ENCODE measurements around the gene KHSRP. TPM values are rescaled to one million over a fixed set of nuclear protein-coding genes. Genes with fewer than 3 reads are reported as not detected.

Gene KHSRP
- total and polyA plus RNA-seq, 4 donors, result 68.3 to 317 (median 198) TPM

DNA sequence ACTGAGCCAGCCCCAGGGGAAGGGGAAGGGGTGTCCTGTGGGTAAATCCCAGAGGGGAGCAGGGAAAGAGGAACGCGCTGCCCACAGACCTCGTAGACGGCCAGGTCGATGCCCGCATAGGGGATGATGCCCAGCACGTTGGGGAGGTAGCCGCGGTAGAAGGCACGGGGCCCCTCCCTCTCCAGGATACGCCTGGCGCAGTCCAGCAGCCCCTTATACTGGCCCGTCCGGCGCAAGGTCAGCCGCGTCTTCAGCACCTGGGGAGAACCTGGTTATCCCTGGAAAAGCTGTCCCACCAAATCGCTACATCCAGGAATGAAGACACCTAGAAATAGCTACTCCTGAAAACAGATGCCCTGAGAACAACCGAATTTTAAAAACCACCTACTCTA is 27.6 kb upstream of the KHSRP start:
- peaks cover 76% of the 10 kb centered on the region for H3K36me3 ChIP-seq (ENCODE audit: control insufficient read depth, insufficient read depth, low read length)
- no peaks in the 10 kb centered on the region for H3K27me3 ChIP-seq (ENCODE audit: control insufficient read depth, insufficient read depth, low read length)
- H3K4me3 ChIP-seq (ENCODE audit: low read depth, low read length), result no peak overlapping the region
- no peak overlapping the region for H3K27ac ChIP-seq (ENCODE audit: low read depth, low read length)
- no peaks in the 10 kb centered on the region for H3K4me1 ChIP-seq (ENCODE audit: control insufficient read depth, insufficient read depth, low read length)
- peaks cover 8% of the 10 kb centered on the region for H3K9me3 ChIP-seq (ENCODE audit: control insufficient read depth, insufficient read depth, low read length)
- 97% methylated on average over 19 of the region's 19 CpGs for WGBS (ENCODE audit: insufficient coverage)
- DNase-seq (ENCODE audit: low read depth in 4 of 6, low spot score in 6 of 6), result no peak

DNA sequence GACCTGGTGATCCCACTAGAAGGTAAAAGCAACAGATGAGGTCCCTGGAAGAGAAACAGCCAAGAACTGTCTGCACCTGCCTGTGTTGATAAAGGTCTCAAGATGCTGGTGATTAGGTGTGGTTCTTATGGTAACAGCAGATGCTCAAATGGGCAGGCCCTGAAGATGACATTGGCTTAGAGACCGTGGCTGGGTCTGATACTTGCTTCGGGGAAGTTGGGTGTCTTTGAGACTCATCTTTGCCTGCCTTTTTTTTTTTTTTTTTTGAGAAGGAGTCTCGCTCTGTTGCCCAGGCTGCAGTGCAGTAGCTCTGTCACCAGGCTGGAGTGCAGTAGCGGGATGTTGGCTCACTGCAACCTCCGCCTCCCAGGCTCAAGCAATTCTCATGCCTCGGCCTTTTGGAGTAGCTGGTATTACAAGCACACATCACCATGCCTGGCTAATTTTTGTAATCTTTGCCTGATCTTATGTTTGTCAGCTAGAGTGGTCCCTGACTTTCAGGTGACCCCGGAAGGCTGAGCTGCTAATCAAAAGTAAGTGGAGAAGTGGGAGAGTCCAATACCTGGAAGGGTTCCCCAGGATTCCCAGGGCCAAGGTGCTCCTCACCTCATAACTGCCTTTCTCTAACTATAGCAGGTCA is 27.1 kb upstream of the KHSRP start:
- Histone ChIP-seq H3K27ac (ENCODE audit: low read depth, low read length) (no peak overlapping the region), H3K4me3 (ENCODE audit: low read depth, low read length) (no peak overlapping the region), H3K4me1 (ENCODE audit: control insufficient read depth, insufficient read depth, low read length) (no peaks in the 10 kb centered on the region), H3K36me3 (ENCODE audit: control insufficient read depth, insufficient read depth, low read length) (peaks cover 72% of the 10 kb centered on the region), H3K27me3 (ENCODE audit: control insufficient read depth, insufficient read depth, low read length) (no peaks in the 10 kb centered on the region), H3K9me3 (ENCODE audit: control insufficient read depth, insufficient read depth, low read length) (peaks cover 8% of the 10 kb centered on the region)
- 92% methylated on average over 3 of the region's 7 CpGs for WGBS (ENCODE audit: insufficient coverage)
- DNase-seq (ENCODE audit: low read depth in 4 of 6, low spot score in 6 of 6), result no peak

DNA sequence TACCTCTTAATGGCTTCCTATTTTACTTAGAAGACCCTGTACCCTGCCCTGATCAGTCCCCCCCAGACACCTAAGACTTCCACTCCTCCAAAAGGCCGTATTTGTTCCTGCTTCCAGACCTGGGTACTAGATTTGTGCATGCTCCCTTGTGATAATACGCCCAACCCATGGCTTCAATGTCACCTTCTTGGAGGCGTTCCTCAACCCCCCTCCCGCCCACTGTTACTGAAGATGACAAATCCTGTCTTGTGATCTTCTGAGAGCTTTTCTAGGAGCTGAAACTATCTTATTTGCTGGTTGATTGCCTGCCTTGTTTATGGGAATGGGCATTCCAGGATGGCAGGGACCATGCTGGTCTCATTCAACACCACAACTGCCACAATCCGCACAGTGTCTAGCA is 25.6 kb upstream of the KHSRP start:
- 71% methylated on average over 1 of the region's 5 CpGs for WGBS (ENCODE audit: insufficient coverage)
- Histone ChIP-seq H3K36me3 (ENCODE audit: control insufficient read depth, insufficient read depth, low read length) (peaks cover 66% of the 10 kb centered on the region), H3K27me3 (ENCODE audit: control insufficient read depth, insufficient read depth, low read length) (no peaks in the 10 kb centered on the region), H3K4me3 (ENCODE audit: low read depth, low read length) (no peak overlapping the region), H3K4me1 (ENCODE audit: control insufficient read depth, insufficient read depth, low read length) (no peaks in the 10 kb centered on the region), H3K9me3 (ENCODE audit: control insufficient read depth, insufficient read depth, low read length) (peaks cover 8% of the 10 kb centered on the region), H3K27ac (ENCODE audit: low read depth, low read length) (no peak overlapping the region)
- no peak for DNase-seq (ENCODE audit: low read depth in 4 of 6, low spot score in 6 of 6)

DNA sequence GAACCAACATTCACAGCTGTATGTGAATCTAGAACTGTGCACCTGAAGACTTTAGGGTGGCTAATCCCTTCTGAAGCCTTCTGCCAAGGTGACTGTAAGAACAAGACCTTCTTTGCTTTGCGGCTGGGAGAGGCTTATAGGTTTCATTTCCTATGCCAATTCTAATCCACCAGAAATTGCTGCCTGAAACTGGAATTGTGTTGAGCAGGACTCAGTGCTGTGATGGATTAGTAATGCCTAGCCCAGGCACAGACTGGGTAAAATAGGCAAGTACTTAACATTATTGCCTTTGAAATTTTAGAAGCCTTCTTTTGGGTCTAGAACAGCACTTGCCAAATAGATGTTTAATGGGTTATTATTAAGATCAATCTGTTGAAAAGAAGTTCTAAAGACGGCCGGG is 23.4 kb upstream of the KHSRP start:
- peaks cover 57% of the 10 kb centered on the region for H3K36me3 ChIP-seq (ENCODE audit: control insufficient read depth, insufficient read depth, low read length)
- no peaks in the 10 kb centered on the region for H3K4me1 ChIP-seq (ENCODE audit: control insufficient read depth, insufficient read depth, low read length)
- DNase-seq (ENCODE audit: low read depth in 4 of 6, low spot score in 6 of 6), result no peak
- H3K27me3 ChIP-seq (ENCODE audit: control insufficient read depth, insufficient read depth, low read length), result no peaks in the 10 kb centered on the region
- H3K9me3 ChIP-seq (ENCODE audit: control insufficient read depth, insufficient read depth, low read length), result no peaks in the 10 kb centered on the region
- no peak overlapping the region for H3K4me3 ChIP-seq (ENCODE audit: low read depth, low read length)
- no peak overlapping the region for H3K27ac ChIP-seq (ENCODE audit: low read depth, low read length)
- WGBS (ENCODE audit: insufficient coverage), result 85% methylated on average over 2 of the region's 3 CpGs

DNA sequence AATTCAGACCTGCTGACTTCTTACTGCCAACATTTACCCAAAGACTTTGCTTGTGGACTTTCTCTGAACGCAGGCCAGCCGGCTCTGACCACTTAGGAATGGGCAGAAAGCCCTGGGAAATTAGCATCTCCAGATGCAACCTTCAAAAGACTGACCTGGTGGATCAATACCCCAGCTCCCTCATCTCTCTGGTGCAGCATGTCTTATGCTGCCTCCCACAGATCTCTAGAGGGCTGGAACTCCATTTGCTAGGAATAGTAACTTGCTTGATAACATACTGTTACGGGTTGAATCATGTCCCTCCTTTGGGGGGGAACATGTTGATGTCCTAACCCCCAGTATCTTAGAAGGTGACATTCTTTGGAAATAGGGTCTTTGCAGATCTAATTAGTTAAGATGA is 21.8 kb upstream of the KHSRP start:
- DNase-seq (ENCODE audit: low read depth in 4 of 6, low spot score in 6 of 6), result no peak
- Histone ChIP-seq H3K4me1 (ENCODE audit: control insufficient read depth, insufficient read depth, low read length) (no peaks in the 10 kb centered on the region), H3K27me3 (ENCODE audit: control insufficient read depth, insufficient read depth, low read length) (no peaks in the 10 kb centered on the region), H3K4me3 (ENCODE audit: low read depth, low read length) (no peak overlapping the region), H3K27ac (ENCODE audit: low read depth, low read length) (no peak overlapping the region), H3K9me3 (ENCODE audit: control insufficient read depth, insufficient read depth, low read length) (no peaks in the 10 kb centered on the region), H3K36me3 (ENCODE audit: control insufficient read depth, insufficient read depth, low read length) (peaks cover 54% of the 10 kb centered on the region)
- WGBS (ENCODE audit: insufficient coverage), result 92% methylated on average over 2 of the region's 3 CpGs

DNA sequence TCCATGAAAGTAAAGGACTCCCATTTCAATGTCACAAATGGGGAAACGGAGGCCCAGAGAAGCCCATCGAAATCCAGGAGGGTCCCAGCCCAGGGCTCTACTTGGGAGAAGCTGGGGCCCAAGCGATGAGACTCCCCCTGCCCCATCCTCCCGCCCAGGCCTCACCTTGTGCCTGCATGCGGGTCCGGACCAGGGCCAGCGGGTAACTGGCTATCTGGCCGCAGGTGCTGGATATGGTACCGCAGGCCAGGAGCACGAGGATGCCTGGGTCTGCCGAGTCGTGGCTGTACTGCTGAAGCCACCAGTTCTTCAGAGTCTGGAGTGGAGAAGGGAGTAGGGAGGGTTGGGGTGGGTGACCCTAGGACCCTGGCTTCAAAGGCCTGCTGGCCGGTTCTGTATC is 19.4 kb upstream of the KHSRP start:
- Histone ChIP-seq H3K27me3 (ENCODE audit: control insufficient read depth, insufficient read depth, low read length) (no peaks in the 10 kb centered on the region), H3K4me3 (ENCODE audit: low read depth, low read length) (no peak overlapping the region), H3K9me3 (ENCODE audit: control insufficient read depth, insufficient read depth, low read length) (no peaks in the 10 kb centered on the region), H3K27ac (ENCODE audit: low read depth, low read length) (no peak overlapping the region), H3K36me3 (ENCODE audit: control insufficient read depth, insufficient read depth, low read length) (peaks cover 43% of the 10 kb centered on the region), H3K4me1 (ENCODE audit: control insufficient read depth, insufficient read depth, low read length) (no peaks in the 10 kb centered on the region)
- 95% methylated on average over 13 of the region's 13 CpGs for WGBS (ENCODE audit: insufficient coverage)
- no peak for DNase-seq (ENCODE audit: low read depth in 4 of 6, low spot score in 6 of 6)

DNA sequence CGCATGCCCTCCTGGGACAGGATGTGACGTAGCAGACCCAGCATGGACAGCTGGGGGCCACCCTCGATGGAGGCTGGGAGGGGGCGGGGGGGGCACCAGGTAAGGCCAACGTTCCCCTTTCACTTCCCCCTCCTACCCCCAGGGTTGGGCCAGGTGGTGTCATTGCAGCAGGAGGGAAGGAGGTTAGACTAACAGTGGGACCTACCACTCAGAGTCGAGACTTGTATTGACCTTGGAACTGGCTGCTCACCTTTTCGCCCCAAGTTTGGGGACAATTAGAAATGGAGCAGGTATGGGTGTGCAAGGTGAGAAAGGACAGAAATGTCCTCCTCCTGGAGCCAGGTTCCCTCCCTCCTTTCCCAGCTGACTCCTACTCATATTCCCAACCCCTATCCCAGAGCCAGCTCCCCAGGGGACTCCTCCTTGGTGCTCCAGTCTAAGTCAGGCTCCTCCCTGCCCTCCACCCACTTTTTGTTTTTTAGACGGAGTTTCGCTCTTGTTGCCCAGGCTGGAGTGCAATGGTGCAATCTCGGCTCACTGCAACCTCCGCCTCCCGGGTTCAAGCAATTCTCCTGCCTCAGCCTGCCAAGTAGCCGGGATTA is 17.6 kb upstream of the KHSRP start:
- no peaks in the 10 kb centered on the region for H3K9me3 ChIP-seq (ENCODE audit: control insufficient read depth, insufficient read depth, low read length)
- H3K4me3 ChIP-seq (ENCODE audit: low read depth, low read length), result no peak overlapping the region
- peaks cover 41% of the 10 kb centered on the region for H3K36me3 ChIP-seq (ENCODE audit: control insufficient read depth, insufficient read depth, low read length)
- no peak overlapping the region for H3K27ac ChIP-seq (ENCODE audit: low read depth, low read length)
- 89% methylated on average over 4 of the region's 13 CpGs for WGBS (ENCODE audit: insufficient coverage)
- no peak for DNase-seq (ENCODE audit: low read depth in 4 of 6, low spot score in 6 of 6)
- no peaks in the 10 kb centered on the region for H3K27me3 ChIP-seq (ENCODE audit: control insufficient read depth, insufficient read depth, low read length)
- H3K4me1 ChIP-seq (ENCODE audit: control insufficient read depth, insufficient read depth, low read length), result no peaks in the 10 kb centered on the region

DNA sequence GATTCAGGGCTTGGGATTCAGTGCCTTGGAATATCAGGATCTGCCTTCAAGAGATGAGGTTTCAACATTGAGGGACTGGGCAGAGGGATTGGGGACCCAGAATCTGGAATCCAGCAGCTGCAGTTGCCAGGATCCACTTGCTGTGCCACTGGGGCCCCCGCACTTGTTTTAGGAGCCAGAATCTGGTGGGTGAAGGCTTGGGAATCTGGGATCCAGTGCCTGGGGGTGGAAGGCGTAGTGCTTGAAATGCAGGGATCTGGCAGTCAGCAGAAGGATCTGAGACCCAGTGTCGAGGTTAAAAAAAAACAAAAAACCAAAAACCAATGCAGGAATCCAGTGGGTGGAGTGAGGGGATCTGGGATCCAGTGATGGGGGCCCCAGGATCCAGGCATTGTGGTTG is 16.3 kb upstream of the KHSRP start:
- no peak for DNase-seq (ENCODE audit: low read depth in 4 of 6, low spot score in 6 of 6)
- no peaks in the 10 kb centered on the region for H3K9me3 ChIP-seq (ENCODE audit: control insufficient read depth, insufficient read depth, low read length)
- no peak overlapping the region for H3K4me3 ChIP-seq (ENCODE audit: low read depth, low read length)
- H3K27ac ChIP-seq (ENCODE audit: low read depth, low read length), result no peak overlapping the region
- no peaks in the 10 kb centered on the region for H3K4me1 ChIP-seq (ENCODE audit: control insufficient read depth, insufficient read depth, low read length)
- H3K27me3 ChIP-seq (ENCODE audit: control insufficient read depth, insufficient read depth, low read length), result no peaks in the 10 kb centered on the region
- peaks cover 38% of the 10 kb centered on the region for H3K36me3 ChIP-seq (ENCODE audit: control insufficient read depth, insufficient read depth, low read length)
- 91% methylated on average over 3 of the region's 3 CpGs for WGBS (ENCODE audit: insufficient coverage)

DNA sequence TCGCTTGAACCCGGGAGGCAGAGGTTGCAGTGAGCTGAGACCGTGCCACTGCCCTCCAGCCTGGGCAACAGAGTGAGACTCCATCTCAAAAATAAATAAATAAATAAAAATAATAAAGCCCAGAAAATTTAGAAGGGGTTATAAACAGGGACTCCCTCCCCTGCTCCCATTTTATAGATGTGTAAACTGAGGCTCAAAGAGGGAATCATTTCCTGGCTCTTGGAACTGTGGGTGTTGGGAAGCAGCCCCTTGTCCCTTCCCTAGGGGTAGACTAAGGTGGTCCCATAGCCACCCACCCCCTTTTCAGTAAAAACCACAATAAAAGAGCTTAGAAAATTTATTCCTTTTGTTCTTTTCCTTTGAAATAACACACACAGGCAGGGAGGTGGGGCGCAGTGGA is 15.1 kb upstream of the KHSRP start:
- Histone ChIP-seq H3K4me3 (ENCODE audit: low read depth, low read length) (no peak overlapping the region), H3K27me3 (ENCODE audit: control insufficient read depth, insufficient read depth, low read length) (no peaks in the 10 kb centered on the region), H3K36me3 (ENCODE audit: control insufficient read depth, insufficient read depth, low read length) (peaks cover 29% of the 10 kb centered on the region), H3K27ac (ENCODE audit: low read depth, low read length) (no peak overlapping the region), H3K4me1 (ENCODE audit: control insufficient read depth, insufficient read depth, low read length) (no peaks in the 10 kb centered on the region), H3K9me3 (ENCODE audit: control insufficient read depth, insufficient read depth, low read length) (no peaks in the 10 kb centered on the region)
- no peak for DNase-seq (ENCODE audit: low read depth in 4 of 6, low spot score in 6 of 6)
- no CpG with 5 or more reads among the region's 4 CpGs for WGBS (ENCODE audit: insufficient coverage)

DNA sequence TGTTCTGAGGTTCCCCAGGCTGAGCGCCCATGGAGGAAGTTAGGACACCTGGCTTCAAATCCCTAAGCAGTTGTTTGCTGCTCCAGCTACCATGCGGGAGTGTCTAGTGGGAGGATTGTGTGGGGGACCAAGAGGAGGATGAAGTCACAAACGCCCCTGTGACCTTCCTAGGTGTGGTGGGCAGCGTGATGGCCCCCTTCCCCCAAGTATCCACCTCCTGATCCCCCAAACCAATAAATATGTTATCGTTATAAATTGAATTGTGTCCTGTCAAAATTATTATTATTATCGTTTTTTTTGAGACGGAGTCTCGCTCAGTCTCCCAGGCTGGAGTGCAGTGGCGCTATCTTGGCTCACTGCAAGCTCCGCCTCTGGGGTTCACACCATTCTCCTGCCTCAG is 9.1 kb upstream of the KHSRP start, which contains the start of gene SLC25A41:
SLC25A41 (minus strand) TSS at position 101 of the 400 bp plus-strand sequence; CDS start at position 31, 70 bp downstream.
- no peaks in the 10 kb centered on the region for H3K4me1 ChIP-seq (ENCODE audit: control insufficient read depth, insufficient read depth, low read length)
- H3K36me3 ChIP-seq (ENCODE audit: control insufficient read depth, insufficient read depth, low read length), result peaks cover 11% of the 10 kb centered on the region
- H3K9me3 ChIP-seq (ENCODE audit: control insufficient read depth, insufficient read depth, low read length), result no peaks in the 10 kb centered on the region
- WGBS (ENCODE audit: insufficient coverage), result 95% methylated on average over 6 of the region's 10 CpGs
- no peaks in the 10 kb centered on the region for H3K27me3 ChIP-seq (ENCODE audit: control insufficient read depth, insufficient read depth, low read length)
- no peak for DNase-seq (ENCODE audit: low read depth in 4 of 6, low spot score in 6 of 6)
- no peak within 1 kb of the TSS for H3K4me3 ChIP-seq (ENCODE audit: low read depth, low read length)
- no peak within 1 kb of the TSS for H3K27ac ChIP-seq (ENCODE audit: low read depth, low read length)
